ENCODE data around the gene CHTOP. TPM values are rescaled to one million over a fixed set of nuclear protein-coding genes. Genes with fewer than 3 reads are reported as not detected.
A peak's percentile ranks its signal among the peaks of the same experiment; 100 is the strongest.

Gene CHTOP
- total and polyA plus RNA-seq, 2 of the 13 experiments (the other 11 are each of a cell fraction or from before 2014, with no cell fraction given), result 38.0 to 51.9 TPM

- no peak for TF ChIP-seq ZBTB40 (IDR thresholded peaks at IDR 0.05)
- TF ChIP-seq ZBTB40 (CRISPR knock-in tag; IDR thresholded peaks at IDR 0.05), result peak; percentile 83
- peak; percentile 78 for TF ChIP-seq U2AF1 (optimal IDR thresholded peaks at IDR 0.05; ENCODE audit: low read depth, low read length)
- TF ChIP-seq POLR2AphosphoS5 (IDR thresholded peaks at IDR 0.05; ENCODE audit: low read depth, low read length), result peak; percentile 88
- TF ChIP-seq IRF2 (CRISPR knock-in tag; IDR thresholded peaks at IDR 0.05), result peak; percentile 77
- no peak for TF ChIP-seq ZNF557 (CRISPR knock-in tag; IDR thresholded peaks at IDR 0.05)
- TF ChIP-seq KDM5B (CRISPR knock-in tag; IDR thresholded peaks at IDR 0.05; ENCODE audit: borderline replicate concordance), result peak; percentile 93; the same call in 1 of the 2 replicates
- no peak for TF ChIP-seq RARG (CRISPR knock-in tag; IDR thresholded peaks at IDR 0.05; ENCODE audit: low read depth)
- TF ChIP-seq ZNF839 (CRISPR knock-in tag; IDR thresholded peaks at IDR 0.05; ENCODE audit: borderline replicate concordance), result peak; percentile 35; the same call in 1 of the 2 replicates
- TF ChIP-seq ZNF383 (CRISPR knock-in tag; IDR thresholded peaks at IDR 0.05; ENCODE audit: borderline replicate concordance), result no peak
- TF ChIP-seq ATAD3A (CRISPR knock-in tag; IDR thresholded peaks at IDR 0.05), result no peak
- TF ChIP-seq MXD3 (CRISPR knock-in tag; IDR thresholded peaks at IDR 0.05), result 0 out of 2 replicates have a peak, but pooled peaks have one; percentile 47
- TF ChIP-seq E2F2 (CRISPR knock-in tag; IDR thresholded peaks at IDR 0.05; ENCODE audit: borderline replicate concordance), result no peak
- TF ChIP-seq SNAPC5 (CRISPR knock-in tag; IDR thresholded peaks at IDR 0.05; ENCODE audit: borderline replicate concordance), result no peak
Measured at GRCh38 chr1:153633754-153634665, at the start of gene CHTOP (continued).

Data from HepG2 (cell line).